ENCODE results near the gene ONECUT3. TPM values are rescaled to one million over a fixed set of nuclear protein-coding genes. Genes with fewer than 3 reads are reported as not detected.

The ONECUT3 gene
- total RNA-seq, 1 donor, result not detected

DNA sequence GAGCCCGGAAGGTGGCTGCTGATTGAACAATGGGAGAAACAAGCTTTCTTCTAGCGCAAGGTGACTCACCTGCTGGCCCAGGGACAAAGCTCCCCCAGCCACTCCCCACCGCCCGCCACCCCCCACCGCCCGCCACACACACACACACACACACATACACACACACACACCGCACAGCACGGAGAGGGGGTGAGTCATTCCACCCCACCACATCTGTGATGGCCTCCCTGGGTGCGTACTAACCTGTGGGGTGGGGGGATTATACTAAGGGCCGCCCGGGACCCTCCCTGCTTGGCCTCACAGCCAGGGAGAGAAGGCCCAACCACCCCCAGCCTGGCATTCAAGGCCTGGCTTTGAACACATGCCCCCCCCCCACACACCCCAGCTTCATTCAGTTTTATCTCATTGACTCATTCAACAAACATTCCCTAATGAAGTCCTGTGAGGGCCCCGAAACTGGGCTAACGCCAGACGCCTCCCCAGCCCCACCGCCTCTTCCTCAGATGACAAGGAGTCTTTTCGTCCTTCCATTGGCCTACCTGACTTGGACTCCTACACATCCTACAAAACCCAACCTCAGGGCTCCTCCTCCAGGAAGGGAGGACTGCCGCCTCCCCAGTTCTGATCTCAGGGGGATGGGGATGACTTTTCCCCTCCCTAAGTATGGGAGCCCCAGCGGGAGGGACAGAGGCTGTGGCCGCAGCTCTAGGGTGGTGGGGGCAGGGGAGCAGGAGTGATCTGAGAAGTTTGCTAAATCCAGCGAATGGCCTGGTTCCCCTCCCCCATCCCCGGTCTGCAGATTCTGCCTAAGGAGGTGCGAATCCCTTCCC is 5.8 kb upstream of the ONECUT3 start:
- H3K4me2 ChIP-seq (ENCODE audit: insufficient read depth, low read length), result peak overlapping the region; percentile 55
- no peaks in the 10 kb centered on the region for H3K9me3 ChIP-seq (ENCODE audit: low read depth, low read length)
- H3K79me2 ChIP-seq (ENCODE audit: insufficient read depth, low read length), result no peaks in the 10 kb centered on the region
- H3K4me1 ChIP-seq (ENCODE audit: insufficient read depth, low read length), result peaks cover 13% of the 10 kb centered on the region
- no peaks in the 10 kb centered on the region for H3K36me3 ChIP-seq (ENCODE audit: insufficient read depth, low read length)
- H3K4me3 ChIP-seq (ENCODE audit: insufficient read depth, low read length), result no peak overlapping the region
- H2AFZ ChIP-seq (ENCODE audit: low read length), result no peak overlapping the region
- TF ChIP-seq, protein P1, sequence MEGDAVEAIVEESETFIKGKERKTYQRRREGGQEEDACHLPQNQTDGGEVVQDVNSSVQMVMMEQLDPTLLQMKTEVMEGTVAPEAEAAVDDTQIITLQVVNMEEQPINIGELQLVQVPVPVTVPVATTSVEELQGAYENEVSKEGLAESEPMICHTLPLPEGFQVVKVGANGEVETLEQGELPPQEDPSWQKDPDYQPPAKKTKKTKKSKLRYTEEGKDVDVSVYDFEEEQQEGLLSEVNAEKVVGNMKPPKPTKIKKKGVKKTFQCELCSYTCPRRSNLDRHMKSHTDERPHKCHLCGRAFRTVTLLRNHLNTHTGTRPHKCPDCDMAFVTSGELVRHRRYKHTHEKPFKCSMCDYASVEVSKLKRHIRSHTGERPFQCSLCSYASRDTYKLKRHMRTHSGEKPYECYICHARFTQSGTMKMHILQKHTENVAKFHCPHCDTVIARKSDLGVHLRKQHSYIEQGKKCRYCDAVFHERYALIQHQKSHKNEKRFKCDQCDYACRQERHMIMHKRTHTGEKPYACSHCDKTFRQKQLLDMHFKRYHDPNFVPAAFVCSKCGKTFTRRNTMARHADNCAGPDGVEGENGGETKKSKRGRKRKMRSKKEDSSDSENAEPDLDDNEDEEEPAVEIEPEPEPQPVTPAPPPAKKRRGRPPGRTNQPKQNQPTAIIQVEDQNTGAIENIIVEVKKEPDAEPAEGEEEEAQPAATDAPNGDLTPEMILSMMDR (IDR thresholded peaks at IDR 0.05; ENCODE audit: extremely low read depth, low read depth, low read length), result no peak
- peaks cover 67% of the 10 kb centered on the region for H3K27me3 ChIP-seq (ENCODE audit: insufficient read depth, low read length)
- peaks cover 4% of the 10 kb centered on the region for H4K20me1 ChIP-seq (ENCODE audit: insufficient read depth, low read length)
- DNase-seq (ENCODE audit: insufficient read length, low spot score, missing footprints), result peak; percentile 99
- H3K27ac ChIP-seq (ENCODE audit: low read depth, low read length), result no peak overlapping the region

DNA sequence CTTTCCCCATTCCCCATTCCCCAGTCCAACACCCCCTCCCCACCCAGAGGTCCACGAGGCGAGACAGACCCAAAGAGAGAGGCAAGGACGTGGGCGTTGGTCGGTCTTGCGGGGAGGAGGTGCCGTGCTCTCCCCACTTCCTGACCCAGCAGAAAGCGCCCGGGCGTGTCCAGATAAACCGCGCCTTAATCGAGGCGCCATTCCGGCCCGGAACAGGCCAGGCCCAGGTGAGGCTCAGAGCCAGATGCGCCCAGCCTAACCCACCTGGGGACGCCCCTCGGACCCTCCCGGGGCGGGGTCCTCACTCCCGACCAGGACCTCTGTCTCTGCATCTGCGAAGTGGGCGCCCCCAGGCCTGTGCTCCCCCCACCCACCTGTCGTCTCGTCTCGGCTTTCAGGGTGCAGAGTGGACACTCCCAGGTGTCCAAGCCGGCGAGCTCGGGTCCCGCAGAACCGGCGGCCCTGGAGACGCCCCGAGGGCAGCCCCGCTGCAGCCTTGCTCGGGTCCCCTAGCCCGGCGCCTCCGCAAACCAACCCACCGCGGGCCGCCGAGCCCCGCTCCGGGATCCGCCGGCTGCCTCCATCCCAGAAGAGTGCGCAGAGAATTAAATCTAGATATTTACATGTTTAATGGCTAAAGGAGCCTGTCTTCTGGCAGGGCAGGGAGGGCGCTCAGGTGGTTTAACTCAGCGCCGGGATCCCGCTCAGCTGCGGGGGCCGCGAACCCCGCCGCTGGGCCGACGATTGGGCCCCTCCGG is 5.0 kb upstream of the ONECUT3 start:
- TF ChIP-seq, protein P1 (IDR thresholded peaks at IDR 0.05; ENCODE audit: extremely low read depth, low read depth, low read length), result no peak
- Histone ChIP-seq H4K20me1 (ENCODE audit: insufficient read depth, low read length) (peaks cover 4% of the 10 kb centered on the region), H3K27me3 (ENCODE audit: insufficient read depth, low read length) (peaks cover 72% of the 10 kb centered on the region), H3K4me1 (ENCODE audit: insufficient read depth, low read length) (peaks cover 13% of the 10 kb centered on the region), H2AFZ (ENCODE audit: low read length) (no peak overlapping the region), H3K9me3 (ENCODE audit: low read depth, low read length) (no peaks in the 10 kb centered on the region), H3K27ac (ENCODE audit: low read depth, low read length) (no peak overlapping the region), H3K79me2 (ENCODE audit: insufficient read depth, low read length) (no peaks in the 10 kb centered on the region), H3K36me3 (ENCODE audit: insufficient read depth, low read length) (no peaks in the 10 kb centered on the region), H3K4me2 (ENCODE audit: insufficient read depth, low read length) (no peak overlapping the region), H3K4me3 (ENCODE audit: insufficient read depth, low read length) (no peak overlapping the region)
- DNase-seq (ENCODE audit: insufficient read length, low spot score, missing footprints), result no peak

DNA sequence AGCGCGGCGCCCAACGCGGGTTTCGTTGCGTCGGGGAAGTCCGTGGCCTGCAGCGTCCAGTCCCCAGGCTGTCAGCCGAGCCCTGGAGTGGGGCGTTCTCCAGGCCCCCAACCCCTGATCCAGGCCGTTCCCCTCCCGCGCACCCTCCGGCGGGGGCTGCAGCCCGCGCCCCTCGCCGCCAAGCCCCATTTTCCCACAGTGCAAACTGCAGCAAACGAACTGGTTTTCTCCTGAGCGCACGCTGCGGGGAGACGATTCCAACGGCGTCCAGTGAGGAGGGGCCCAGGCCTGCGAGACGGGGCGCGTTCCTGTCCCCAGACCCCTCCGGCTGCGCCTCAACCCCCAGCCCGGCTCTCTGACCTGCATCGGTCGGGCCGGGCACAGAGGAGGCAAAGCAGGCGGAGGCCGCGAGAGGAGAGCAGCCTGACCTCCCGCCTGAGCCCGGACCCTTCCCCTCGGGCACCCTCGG is 4.4 kb upstream of the ONECUT3 start:
- H3K4me1 ChIP-seq (ENCODE audit: insufficient read depth, low read length), result peaks cover 13% of the 10 kb centered on the region
- H3K4me3 ChIP-seq (ENCODE audit: insufficient read depth, low read length), result no peak overlapping the region
- no peak overlapping the region for H2AFZ ChIP-seq (ENCODE audit: low read length)
- no peaks in the 10 kb centered on the region for H3K36me3 ChIP-seq (ENCODE audit: insufficient read depth, low read length)
- H3K9me3 ChIP-seq (ENCODE audit: low read depth, low read length), result no peaks in the 10 kb centered on the region
- TF ChIP-seq, protein P1 (IDR thresholded peaks at IDR 0.05; ENCODE audit: extremely low read depth, low read depth, low read length), result no peak
- no peaks in the 10 kb centered on the region for H3K79me2 ChIP-seq (ENCODE audit: insufficient read depth, low read length)
- H3K27ac ChIP-seq (ENCODE audit: low read depth, low read length), result no peak overlapping the region
- no peak overlapping the region for H3K4me2 ChIP-seq (ENCODE audit: insufficient read depth, low read length)
- no peak for DNase-seq (ENCODE audit: insufficient read length, low spot score, missing footprints)
- peaks cover 4% of the 10 kb centered on the region for H4K20me1 ChIP-seq (ENCODE audit: insufficient read depth, low read length)
- H3K27me3 ChIP-seq (ENCODE audit: insufficient read depth, low read length), result peaks cover 72% of the 10 kb centered on the region

All from osteoblast (primary cell).